Fibroblast of lung (primary cell): ENCODE results near the gene C5orf63. TPM values are rescaled to one million over a fixed set of nuclear protein-coding genes. Genes with fewer than 3 reads are reported as not detected.

ENCODE experiments used
- DNase-seq, 2 donors: peaks; one replicate each; pipeline versions ENCODE4 v3.0.0 to v3.0.0-alpha.2; 2010; ENCODE audit warnings: low read depth in 2 of 2
- H2AFZ ChIP-seq: 2 replicates; pipeline ENCODE4 v1.5.1; 2012; ENCODE audit warnings: low read length, control low read depth, inconsistent platforms
- H3K27ac ChIP-seq: 2 replicates; pipeline ENCODE4 v1.5.1; 2011; ENCODE audit warnings: low read length, control low read depth; ENCODE audit not compliant: insufficient read depth
- H3K27me3 ChIP-seq: 2 replicates; pipeline ENCODE4 v1.5.1; 2011; ENCODE audit warnings: mild to moderate bottlenecking, low read length; ENCODE audit not compliant: control insufficient read depth, insufficient read depth
- H3K36me3 ChIP-seq: 2 replicates; pipeline ENCODE4 v1.5.1; 2011; ENCODE audit warnings: low read length; ENCODE audit not compliant: control insufficient read depth, insufficient read depth
- H3K4me1 ChIP-seq: 2 replicates; pipeline ENCODE4 v1.5.1; 2011; ENCODE audit warnings: low read length; ENCODE audit not compliant: control insufficient read depth, insufficient read depth; ENCODE audit errors: extremely low read depth
- H3K4me2 ChIP-seq: 2 replicates; pipeline ENCODE4 v1.5.1; 2011; ENCODE audit warnings: low read length, control low read depth; ENCODE audit not compliant: insufficient read depth; ENCODE audit errors: extremely low read depth
- H3K4me3 ChIP-seq, 4 experiments: fragments of 200-600 bp in 1 of 4; sonication (generic) in 1 of 4; replicated peaks in 1 of 4; 2 replicates each; pipeline ENCODE4 v1.5.1; 2011 to 2016; ENCODE audit warnings: low read length in 4 of 4, low read depth in 3 of 4, mild to moderate bottlenecking in 3 of 4, control low read depth in 2 of 4, inconsistent platforms in 1 of 4, mixed read lengths in 1 of 4; ENCODE audit not compliant: insufficient read depth in 1 of 4; ENCODE audit errors: control extremely low read depth in 1 of 4
- H3K79me2 ChIP-seq: 2 replicates; pipeline ENCODE4 v1.5.1; 2012; ENCODE audit warnings: mild to moderate bottlenecking, low read length, inconsistent platforms; ENCODE audit not compliant: control insufficient read depth, insufficient read depth
- H3K9ac ChIP-seq: 2 replicates; pipeline ENCODE4 v1.5.1; 2011; ENCODE audit warnings: mild to moderate bottlenecking, low read length, control low read depth; ENCODE audit not compliant: insufficient read depth
- H3K9me3 ChIP-seq: 2 replicates; pipeline ENCODE4 v1.5.1; 2012; ENCODE audit warnings: low read depth, low read length; ENCODE audit not compliant: control insufficient read depth, insufficient read depth
- H4K20me1 ChIP-seq: 2 replicates; pipeline ENCODE4 v1.5.1; 2011; ENCODE audit warnings: low read length; ENCODE audit not compliant: control insufficient read depth, insufficient read depth; ENCODE audit errors: extremely low read depth
- EZH2 ChIP-seq: IDR thresholded peaks from 2 replicates; pipeline ENCODE4 v1.5.1; 2012; ENCODE audit warnings: low read length, control low read depth, mild to moderate bottlenecking; ENCODE audit errors: missing control alignments
- polyA plus RNA-seq, 2 donors: library from polyadenylated mRNA; depleted of rRNA in 1 of 2; stranded (reverse) in 1 of 2; unstranded in 1 of 2; fragments of >200 nt; gene quantifications; 2 replicates each; pipeline ENCODE4 v1.2.1, GENCODE V29; 2011 to 2012; ENCODE audit warnings: missing spikeins in 1 of 2
- total RNA-seq: library from RNA; depleted of rRNA; stranded (reverse); fragments of >200 nt; gene quantifications from 2 replicates; pipeline ENCODE4 v1.2.1, GENCODE V29; 2014
- TF ChIP-seq, protein P1 (sequence below), 2 donors: IDR thresholded peaks in 1 of 2; conservative IDR thresholded peaks in 1 of 2; 1 replicate in 1 of 2; 2 replicates in 1 of 2; pipeline ENCODE4 v1.5.1; 2011 to 2012; ENCODE audit warnings: low read length in 2 of 2, control low read depth in 1 of 2, inconsistent platforms in 1 of 2, low read depth in 1 of 2, mild to moderate bottlenecking in 1 of 2

The C5orf63 gene
- total and polyA plus RNA-seq, 2 donors (not counting 1 experiment from before 2014, with no cell fraction given): 2.9 to 4.0 TPM

- no peaks in the 10 kb centered on the region for H3K9me3 ChIP-seq
- no peak overlapping the region for H3K9ac ChIP-seq
- DNase-seq: no peak
- no peaks in the 10 kb centered on the region for H3K36me3 ChIP-seq
- no peaks in the 10 kb centered on the region for H3K27me3 ChIP-seq
- TF ChIP-seq, protein P1, sequence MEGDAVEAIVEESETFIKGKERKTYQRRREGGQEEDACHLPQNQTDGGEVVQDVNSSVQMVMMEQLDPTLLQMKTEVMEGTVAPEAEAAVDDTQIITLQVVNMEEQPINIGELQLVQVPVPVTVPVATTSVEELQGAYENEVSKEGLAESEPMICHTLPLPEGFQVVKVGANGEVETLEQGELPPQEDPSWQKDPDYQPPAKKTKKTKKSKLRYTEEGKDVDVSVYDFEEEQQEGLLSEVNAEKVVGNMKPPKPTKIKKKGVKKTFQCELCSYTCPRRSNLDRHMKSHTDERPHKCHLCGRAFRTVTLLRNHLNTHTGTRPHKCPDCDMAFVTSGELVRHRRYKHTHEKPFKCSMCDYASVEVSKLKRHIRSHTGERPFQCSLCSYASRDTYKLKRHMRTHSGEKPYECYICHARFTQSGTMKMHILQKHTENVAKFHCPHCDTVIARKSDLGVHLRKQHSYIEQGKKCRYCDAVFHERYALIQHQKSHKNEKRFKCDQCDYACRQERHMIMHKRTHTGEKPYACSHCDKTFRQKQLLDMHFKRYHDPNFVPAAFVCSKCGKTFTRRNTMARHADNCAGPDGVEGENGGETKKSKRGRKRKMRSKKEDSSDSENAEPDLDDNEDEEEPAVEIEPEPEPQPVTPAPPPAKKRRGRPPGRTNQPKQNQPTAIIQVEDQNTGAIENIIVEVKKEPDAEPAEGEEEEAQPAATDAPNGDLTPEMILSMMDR (conservative IDR thresholded peaks at IDR 0.05 in 1 of 2, IDR thresholded peaks at IDR 0.05 in 1 of 2; ENCODE audit: low read depth in 1 of 2, low read length in 2 of 2): no peak
- no peak for TF ChIP-seq EZH2
- H3K79me2 ChIP-seq: peaks cover 2% of the 10 kb centered on the region
- no peak overlapping the region for H3K27ac ChIP-seq
- no peak overlapping the region for H2AFZ ChIP-seq
- peaks cover 4% of the 10 kb centered on the region for H3K4me1 ChIP-seq
- no peak overlapping the region for H3K4me2 ChIP-seq
- H4K20me1 ChIP-seq: no peaks in the 10 kb centered on the region
- H3K4me3 ChIP-seq: no peak overlapping the region
These were observed 68.6 kb downstream of the C5orf63 start for GRCh38 chr5:127004721-127005120.

GRCh38 chr5:127003798-127004495 is 69.4 kb downstream of the C5orf63 start:
- Histone ChIP-seq H4K20me1 (no peaks in the 10 kb centered on the region), H3K27me3 (no peaks in the 10 kb centered on the region), H3K4me1 (peaks cover 4% of the 10 kb centered on the region), H3K9me3 (no peaks in the 10 kb centered on the region), H3K9ac (no peak overlapping the region), H3K27ac (no peak overlapping the region), H3K79me2 (peaks cover 5% of the 10 kb centered on the region), H3K4me3 (no peak overlapping the region), H3K4me2 (no peak overlapping the region), H2AFZ (no peak overlapping the region), H3K36me3 (no peaks in the 10 kb centered on the region)
- DNase-seq: no peak
- TF ChIP-seq, protein P1 (conservative IDR thresholded peaks at IDR 0.05 in 1 of 2, IDR thresholded peaks at IDR 0.05 in 1 of 2; ENCODE audit: low read depth in 1 of 2, low read length in 2 of 2): no peak
- no peak for TF ChIP-seq EZH2

DNA sequence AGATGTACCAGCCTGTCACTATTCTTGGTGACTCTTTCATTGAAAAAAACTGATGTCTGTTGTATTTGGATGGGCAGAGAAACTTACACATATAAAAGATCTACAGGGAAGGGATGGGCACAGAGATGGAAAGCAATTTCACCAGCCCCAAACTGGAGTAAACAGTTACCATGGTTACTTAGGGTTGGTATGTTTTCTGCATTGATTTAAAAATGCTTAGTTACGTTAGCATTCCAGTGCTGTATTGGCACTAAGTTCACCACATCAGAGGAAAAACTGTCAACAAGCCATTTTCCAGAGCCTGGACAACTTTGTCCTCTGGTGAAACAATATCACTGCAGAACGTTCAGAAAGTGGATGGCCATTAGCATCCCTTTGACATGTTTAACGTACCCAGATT is 70.9 kb downstream of the C5orf63 start:
- H4K20me1 ChIP-seq: no peaks in the 10 kb centered on the region
- H3K9me3 ChIP-seq: no peaks in the 10 kb centered on the region
- H3K27ac ChIP-seq: peak overlapping the region; percentile 73
- peak; percentile 31 to 59 for DNase-seq
- no peak overlapping the region for H3K4me3 ChIP-seq
- no peaks in the 10 kb centered on the region for H3K36me3 ChIP-seq
- no peak overlapping the region for H2AFZ ChIP-seq
- H3K27me3 ChIP-seq: no peaks in the 10 kb centered on the region
- H3K79me2 ChIP-seq: peaks cover 5% of the 10 kb centered on the region
- peaks cover 8% of the 10 kb centered on the region for H3K4me1 ChIP-seq
- TF ChIP-seq EZH2: no peak
- TF ChIP-seq, protein P1 (conservative IDR thresholded peaks at IDR 0.05 in 1 of 2, IDR thresholded peaks at IDR 0.05 in 1 of 2; ENCODE audit: low read depth in 1 of 2, low read length in 2 of 2): no peak
- H3K9ac ChIP-seq: no peak overlapping the region
- H3K4me2 ChIP-seq: no peak overlapping the region
